Cortex of kidney (tissue), 1 donor: ENCODE data around the gene CNIH3.
"Not testable (repeated sequence)": the region's sequence is repeated elsewhere in the genome, so short reads cannot be mapped to it uniquely, and the experiment has no call there.

Source experiments
- DNase-seq: peaks from one replicate; lab custom pipeline; 2025; lab: John Stamatoyannopoulos, UW

Gene CNIH3

DNA sequence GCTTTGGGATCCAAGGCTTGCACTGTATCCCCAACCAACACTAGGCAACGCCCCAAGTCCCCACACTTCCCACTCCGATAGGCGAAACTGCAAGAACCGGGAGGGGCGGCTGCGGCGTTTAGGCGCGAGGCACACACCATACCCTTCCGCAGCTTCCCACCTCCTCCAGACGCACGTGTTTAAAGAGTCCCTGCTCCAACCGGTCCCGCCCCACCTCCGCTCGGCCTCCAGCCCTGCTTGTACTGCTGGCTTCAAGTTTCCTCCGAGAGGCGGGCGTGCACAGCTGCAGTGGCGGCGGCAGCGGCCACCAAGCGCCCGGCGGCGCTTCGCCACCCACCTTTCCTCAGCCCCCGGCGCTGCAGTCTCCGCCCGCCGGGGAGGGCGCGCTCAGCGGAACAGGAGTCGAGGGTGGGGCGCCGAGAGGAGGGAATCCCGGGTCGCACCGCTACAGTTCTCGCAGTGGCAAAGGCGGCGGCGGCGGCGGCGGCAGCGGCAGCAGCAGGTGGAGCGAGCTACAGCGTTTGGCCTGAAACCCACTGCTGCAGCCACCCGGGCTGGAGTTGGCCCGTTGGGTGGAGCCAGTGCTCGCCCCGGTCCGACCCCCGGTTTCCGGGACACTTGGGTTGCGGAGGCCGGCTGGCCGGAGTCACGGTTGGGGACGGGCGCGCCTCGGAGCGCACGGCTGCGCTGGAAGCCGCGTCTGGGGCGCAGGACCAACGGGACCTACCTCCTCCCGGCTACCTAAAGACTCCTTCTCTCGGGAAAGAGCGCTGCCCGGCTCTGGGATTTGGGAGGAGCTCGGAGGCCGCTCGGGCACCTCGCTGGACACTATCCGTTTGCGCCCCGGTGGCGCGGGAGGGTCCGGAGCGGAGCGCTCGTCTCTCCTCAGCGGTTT lies at the start of gene CNIH3:
Gene CNIH3, plus strand, starts transcription at position 457 of the 895 bp plus-strand sequence. CDS start 858 bp downstream, outside the sequence.
- DNase-seq, result no peak

DNA sequence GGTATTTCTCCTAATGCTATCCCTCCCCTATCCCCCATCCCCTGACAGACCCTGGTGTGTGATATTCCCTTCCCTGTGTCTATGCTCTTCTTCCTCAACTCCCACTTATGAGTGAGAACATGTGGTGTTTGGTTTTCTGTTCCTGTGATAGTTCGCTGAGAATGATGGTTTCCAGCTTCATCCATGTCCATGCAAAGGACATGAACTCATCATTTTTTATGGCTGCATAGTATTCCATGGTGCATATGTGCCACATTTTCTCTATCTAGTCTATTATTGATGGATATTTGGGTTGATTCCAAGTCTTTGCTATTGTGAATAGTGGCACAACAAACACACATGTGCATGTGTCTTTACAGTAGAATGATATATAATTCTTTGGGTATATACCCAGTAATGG lies 49.6 kb upstream of the CNIH3 start:
- not testable (repeated sequence) for DNase-seq

DNA sequence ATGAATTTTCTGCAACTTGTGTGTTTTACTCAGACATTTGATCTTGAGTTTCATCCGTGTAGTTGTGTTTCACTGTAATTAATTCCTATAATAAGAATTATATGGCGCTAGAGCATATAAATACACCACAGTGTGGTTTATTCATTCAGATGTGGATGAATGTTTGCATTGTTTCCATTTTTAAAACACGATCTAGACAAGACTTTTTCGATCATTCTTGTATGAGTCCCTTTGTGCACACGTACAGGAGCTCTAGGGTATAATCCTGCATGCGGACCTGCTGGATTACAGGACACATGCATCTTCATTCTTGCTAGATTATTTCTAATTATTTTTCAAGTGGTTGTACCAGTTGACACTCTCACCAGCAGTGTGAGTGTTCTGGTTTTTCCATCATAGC lies 46.8 kb upstream of the CNIH3 start:
- DNase-seq, result no peak

DNA sequence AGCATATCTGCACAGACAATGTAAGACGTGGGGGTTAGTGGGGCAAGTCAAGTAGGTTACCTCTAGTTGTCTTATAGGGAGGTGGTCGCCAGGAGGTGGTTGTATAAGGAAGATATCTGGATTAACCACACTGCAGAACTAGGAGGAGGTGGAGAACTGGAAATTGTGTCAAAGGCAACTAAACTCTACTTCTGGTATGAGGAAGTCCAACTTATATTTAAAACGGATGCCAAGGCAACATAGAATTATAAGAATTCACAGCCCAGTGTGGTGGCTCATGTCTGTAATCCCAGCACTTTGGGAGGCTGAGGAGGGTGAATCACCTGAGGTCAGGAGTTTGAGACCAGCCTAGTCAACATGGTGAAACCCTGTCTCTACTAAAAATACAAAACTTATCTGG lies 44.1 kb upstream of the CNIH3 start:
- DNase-seq, result not testable (repeated sequence)

DNA sequence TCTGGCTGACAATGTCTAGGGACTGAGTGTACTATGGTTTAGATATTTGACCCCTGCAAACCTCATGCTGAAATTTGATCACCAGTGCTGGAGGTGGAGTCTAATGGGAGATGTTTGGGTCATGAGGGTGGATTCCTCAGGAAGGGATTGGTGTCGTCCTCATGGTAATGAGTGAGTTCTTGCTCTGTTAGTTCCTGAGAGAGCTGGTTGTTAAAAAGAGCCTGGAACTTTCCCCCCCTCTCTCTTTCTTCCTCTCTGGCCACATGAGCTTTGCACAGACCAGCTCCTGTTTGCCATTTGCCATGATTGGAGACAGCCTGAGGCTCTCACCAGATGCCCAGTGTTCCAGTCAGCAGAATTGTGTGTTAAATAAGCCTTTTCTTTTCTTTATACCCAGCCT lies 36.6 kb upstream of the CNIH3 start:
- no peak for DNase-seq

DNA sequence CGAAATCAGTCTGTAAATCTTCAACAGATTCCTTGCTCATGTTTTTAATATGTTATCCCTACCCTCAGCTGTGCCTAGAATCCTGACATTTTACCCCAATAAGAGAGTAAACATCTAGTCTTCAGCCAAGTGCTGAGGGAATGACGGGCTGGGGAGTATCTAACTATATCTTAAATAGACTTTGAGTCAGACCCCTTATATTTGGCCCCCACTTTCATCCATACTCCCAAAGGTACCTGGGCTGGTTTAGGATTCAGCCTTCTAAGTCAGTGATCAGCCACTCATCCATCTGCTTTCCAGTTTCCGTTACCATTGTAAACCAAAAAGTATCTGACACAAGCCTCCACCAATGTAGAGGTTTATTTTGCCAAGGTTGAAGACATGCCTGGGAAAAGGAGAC lies 36.1 kb upstream of the CNIH3 start:
- DNase-seq, result no peak

DNA sequence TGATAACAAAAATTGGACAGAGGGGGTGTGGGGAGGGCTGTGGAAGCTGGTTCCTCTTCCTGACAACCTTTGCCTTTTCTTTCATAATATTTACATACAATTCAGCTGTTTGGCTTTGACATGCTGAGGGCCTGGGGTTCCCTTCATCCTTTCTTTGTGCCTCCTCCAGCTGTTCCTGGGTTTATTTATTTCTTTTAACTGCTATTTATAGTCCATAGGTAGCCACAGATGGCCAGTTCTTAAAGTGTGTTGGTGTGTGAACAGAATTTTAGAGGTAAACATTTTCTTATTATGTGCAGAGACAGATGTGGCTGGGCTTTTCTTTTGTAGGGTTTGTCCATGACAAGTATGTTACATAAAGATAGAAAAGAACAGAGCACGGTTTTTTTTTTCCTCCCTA lies 34.1 kb upstream of the CNIH3 start:
- DNase-seq, result no peak

DNA sequence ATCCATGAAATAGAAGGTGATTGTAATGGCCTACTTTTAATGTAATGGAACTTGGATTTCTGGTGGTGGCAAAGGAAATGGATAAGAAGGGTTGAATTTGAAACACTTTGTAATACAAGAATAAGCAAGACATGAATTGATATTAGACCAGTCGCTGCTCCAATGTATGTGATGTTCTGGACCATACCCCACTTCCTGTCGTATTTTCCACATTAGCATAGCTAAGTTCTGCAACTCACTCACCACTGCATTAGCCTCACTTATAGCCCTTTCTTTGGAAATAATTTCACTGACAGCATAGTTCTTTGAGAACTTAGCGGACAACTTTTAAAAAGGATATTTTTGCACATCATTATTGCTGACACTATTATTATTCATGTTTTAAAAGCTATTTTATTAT lies 32.3 kb upstream of the CNIH3 start:
- DNase-seq, result no peak

DNA sequence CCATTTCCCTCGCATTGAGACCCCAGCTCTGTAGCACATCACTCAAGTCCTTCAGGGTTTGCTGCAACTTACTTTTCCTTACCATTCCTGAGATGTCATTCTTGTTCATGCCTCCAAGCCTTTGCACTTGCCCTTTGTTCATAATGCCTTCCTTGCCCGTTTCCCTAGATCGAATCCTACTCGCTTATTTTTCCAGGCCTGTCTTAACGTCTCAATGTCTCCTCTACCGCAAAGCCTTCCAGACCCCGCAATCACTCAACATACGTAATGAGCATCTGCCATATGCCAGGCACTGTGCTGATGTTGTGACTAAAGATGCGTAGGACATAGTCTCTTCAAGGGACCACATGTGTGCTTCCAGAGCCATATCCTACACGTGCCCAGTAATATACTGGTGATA lies 31.1 kb upstream of the CNIH3 start:
- no peak for DNase-seq

DNA sequence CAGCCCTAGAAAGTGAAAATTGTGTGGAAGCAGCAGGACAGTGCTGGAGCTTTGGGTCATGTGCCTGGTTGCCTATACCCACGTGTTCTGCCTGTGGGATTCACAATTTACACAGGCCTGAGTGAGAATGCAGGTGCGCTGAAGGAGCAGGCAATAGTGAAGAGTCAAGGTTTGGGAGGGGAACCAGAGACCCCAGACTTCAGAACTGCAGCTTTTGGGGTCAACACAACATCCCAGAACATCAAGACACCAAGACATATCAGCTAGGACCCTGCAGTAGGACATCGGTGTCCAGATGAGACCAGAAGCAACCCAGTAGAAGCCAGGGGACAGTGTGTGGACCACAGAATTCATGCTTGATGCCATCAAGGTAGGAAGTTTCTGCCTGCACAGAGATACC lies 29.1 kb upstream of the CNIH3 start:
- DNase-seq, result no peak

DNA sequence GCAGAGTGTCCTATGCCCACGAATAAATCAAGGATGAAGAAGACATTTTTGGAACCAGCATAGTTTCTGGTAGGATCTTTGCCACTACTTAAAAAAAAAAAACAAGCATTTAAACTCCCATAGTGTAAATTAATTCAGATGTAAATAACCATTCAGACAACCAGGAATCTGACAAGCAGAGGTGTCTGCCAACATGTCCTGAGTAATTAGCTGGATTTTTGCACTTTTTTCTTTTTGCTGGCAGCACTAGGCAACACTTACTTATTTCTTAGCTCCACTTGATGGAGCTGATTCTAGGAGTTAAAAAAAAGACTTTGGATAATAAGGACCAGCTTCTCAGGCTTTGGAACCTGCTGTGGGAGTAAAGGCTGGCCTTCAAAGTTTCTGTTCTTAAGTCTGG lies 27.6 kb upstream of the CNIH3 start:
- no peak for DNase-seq

DNA sequence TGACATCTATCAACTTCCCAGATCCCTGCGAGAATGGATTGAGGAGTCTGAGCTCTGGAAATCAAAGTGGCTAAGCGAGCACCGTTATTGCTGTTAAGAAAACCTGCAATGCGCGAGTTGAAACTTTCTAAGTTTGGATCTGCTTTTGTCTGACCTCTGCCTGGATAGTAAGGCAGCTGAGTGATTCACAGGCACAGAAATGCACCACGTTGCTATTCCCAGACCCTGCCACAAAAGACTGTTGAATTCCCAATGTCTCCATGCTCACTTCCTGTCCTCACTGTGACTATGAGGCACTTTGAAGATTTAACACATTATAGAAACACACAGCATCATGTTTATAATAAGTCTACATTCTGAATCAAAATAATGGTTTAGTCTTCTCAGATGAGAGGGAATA lies 27.1 kb upstream of the CNIH3 start:
- DNase-seq, result no peak

DNA sequence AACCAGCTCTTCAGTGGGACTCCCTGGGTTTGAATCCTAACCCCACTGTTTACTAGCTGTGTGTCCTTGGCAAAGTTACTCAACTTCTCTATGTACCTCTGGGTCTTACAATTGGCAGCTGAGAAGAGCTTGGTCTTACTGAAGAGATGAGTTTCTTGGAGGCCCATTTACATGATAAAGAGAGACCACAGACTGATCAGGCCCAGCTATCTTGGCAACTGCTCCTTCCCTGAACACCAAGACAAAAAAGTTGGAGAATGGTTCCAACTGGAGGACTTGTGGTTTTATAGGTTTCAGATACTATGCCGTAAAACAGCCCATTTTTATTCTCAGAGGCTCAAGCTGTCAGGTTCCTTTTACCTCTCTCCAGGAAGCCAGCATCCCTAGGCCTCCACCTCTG lies 24.8 kb upstream of the CNIH3 start:
- DNase-seq, result no peak

DNA sequence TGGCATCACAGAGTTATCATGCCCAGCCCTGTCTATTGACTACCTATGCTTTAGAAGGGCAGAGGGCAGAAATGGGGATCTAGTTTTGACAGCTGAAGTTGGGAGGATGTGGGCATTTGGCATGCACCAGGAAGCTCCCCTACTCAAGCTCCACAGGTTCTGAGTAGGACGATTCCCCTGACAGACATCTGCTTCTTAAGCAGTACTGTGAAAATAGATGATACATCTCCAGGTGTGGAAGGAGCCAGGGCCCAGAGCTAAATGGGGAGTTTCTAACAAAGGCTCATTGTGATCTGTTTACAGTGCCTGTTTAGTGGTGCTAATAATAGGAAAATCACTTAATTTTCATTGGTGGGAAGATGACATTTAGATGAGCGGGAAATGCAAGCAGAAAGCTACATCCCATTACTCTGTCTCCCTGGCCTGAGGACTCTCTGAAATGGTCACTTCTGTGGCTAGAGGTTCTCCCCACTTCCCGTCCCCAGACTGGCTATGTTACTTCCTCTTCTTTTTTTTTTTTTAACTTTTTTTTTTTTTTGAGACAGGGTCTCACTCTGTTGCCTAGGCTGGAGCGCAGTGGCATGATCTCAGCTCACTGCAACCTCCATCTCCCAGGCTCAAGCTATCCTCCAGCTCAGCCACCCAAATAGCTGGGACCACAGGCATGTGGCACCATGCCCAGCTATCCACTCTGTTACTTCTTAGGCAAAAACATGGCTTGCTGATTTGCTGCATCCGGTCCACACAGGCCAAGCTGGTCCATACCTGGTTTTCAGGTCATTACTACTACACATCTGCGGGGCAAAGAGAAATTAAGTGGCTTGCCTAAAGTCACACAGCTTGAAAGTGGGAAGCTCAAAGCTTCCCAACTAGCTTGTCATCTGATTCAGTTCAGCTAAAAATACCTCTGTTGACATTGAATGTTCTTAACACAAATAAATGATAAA lies 23.2 kb upstream of the CNIH3 start:
- no peak for DNase-seq

DNA sequence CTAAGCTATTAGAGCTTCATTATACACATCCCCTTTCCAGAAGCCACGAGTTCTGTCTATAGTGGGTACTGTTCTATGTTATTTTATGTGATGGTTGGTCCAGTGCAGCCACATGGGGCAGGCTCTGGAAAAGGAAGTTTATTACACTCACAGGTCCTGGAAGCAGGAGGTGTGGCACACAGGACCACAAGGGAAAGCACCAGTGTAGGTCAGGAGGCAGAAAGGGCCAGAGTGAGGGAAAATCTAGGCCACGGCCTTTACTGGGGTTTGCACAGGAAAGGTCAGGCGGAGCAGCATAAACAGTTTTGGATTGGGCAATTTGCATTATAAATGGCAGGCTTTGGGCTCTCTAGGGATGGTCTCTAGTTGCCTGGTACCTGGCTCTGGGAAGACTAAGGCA lies 21.8 kb upstream of the CNIH3 start:
- DNase-seq, result no peak

DNA sequence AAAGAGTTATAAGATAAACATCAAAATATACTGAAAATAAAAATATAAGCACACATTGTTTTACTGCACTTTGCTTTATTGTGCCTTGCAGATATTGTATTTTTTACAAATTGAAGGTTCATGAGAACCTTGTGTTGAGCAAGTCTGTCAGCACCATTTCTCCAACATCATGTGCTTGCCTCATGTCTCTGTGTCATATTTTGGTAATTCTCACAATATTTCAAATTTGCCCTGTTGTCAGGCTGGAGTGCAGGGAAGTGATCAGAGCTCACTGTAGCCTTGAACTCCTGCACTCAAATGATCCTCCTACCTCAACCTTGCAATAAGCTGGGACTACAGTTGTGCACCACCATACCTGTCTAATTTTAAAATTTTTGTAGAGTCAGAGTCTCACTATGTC lies 21.3 kb upstream of the CNIH3 start:
- DNase-seq, result no peak

DNA sequence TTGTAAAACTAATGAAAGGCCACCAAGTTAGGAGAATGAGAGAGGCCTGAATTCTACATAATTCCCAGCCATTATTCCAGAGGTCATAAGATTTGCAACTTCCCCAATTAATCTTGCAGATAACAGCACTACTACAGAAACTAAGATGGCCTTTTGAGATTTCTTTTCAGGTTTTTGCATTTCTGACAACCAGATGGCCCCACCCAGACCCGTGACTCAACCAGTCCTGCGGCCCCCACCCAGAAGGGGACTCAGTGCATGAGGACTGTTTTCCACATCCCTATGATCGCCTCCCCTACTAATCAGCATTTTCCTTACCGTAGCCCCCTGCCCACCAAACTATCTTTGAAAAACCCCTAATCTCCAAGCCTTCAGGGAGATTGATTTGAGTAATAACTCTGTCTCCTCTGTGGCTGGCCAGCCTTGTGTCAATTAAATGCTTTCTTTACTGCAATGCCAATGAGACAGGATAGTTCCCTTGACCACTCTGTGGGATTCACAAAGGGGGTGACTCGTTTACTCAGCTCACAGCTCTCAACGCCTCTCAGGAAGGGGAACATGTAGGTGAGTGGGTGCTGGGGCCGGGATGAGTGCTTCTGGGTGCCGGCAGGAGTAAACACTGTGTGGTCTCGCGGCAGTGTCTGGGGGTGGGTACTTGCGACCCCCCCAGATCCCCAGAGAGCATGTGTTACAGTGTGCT lies 10.5 kb upstream of the CNIH3 start:
- no peak for DNase-seq

DNA sequence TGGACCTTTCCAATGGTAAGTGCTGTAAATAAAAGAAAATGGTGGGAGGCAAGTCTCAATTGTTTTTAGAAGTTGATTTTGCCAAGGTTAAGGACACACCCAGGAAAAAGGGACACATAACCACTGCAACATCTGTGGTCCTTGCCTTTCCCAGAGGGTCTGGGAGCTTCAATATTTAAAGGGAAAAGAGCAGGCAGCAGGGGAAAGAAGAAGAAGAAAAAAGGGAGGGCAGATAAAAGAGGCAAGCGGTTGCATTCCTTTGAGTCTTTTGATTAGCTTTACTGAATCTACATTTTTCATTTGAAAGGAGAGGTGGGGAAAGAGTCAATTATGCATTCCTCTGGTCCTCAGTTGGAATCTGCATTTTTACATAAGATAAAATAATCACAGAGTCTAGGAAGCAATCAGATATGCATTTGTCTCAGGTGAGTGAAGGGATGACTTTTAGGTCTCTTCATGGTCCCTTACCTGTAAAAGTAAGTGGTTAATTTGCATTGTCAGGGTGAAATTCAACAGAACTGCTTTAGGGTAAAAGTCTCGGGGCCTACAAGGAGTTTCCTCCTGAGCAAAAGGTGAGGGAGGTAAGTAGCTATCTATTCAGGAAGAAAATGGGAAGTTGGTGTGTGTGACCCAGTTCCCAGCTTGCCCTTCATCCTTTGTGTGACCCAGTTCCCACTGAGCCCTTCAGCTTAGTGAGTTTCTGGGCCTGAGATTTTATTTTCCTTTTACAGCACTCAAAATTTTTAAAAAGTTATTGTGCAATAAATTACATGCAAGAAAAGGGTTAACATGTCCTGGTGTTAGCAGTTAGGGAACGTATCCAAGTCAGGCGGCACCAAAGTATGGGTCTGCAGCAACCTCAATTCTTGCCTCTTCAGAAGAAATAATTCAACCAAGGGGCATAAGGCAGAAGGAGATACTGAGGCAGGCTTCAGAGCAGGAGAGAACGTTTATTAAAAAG lies 8.6 kb upstream of the CNIH3 start:
- DNase-seq, result no peak

DNA sequence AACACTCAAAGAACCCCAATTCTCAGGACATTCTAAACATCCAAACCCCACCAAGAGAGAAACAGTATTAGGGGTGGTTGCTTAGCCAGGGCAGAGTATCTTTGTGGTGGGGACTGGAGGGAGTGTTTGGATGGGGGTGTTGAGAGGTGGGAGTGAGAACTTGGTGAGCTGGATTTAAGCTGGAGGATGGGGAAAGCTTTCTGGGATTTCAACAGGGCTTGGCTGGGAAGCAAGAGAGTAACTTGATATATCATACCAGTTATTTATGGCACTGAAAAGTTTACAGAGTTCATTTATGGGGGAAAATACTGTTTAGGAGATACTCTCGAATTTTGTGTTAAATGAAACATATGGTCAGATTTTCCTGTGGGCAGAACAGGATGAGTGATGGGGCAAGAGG lies 6.8 kb upstream of the CNIH3 start:
- no peak for DNase-seq

DNA sequence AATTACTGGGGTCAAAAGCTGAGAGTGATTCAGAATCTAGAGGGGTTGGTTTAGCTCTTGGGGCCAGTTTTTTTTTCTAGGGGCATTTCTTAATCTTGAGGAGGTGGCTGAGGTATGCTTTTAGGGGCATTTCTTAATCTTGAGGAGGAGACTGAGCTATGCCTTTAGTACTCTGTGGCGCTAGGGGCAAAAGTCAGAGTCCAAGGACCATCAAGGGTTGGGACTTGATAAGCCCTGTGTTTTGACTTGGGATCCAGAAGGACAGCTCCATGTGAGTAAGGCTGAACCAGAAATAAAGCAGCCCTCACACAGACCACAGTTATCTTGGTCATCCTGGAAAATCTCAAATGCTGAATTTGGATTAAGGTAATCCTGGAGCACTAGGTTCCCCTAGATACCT lies 3.9 kb upstream of the CNIH3 start:
- DNase-seq, result no peak

DNA sequence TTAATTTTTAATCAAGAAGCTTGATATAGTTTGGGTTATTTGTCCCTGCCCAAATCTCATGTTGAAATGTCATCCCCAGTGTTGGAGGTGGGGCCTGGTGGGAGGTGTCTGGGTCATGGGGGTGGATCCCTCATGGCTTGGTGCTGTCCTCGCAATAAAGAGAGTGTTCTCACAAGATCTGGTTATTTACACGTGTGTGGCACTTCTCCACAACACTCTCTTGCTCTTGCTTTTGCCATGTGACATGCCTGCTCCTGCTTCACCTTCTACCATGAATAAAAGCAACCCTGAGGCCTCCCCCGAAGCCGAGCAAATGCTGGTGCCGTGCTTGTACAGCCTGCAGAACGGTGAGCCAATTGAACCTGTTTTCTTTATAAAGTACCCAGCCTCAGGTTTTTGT lies 2.6 kb upstream of the CNIH3 start:
- no peak for DNase-seq
